GM12878 (cell line): ENCODE results near the gene HMOX1. TPM values are rescaled to one million over a fixed set of nuclear protein-coding genes. Genes with fewer than 3 reads are reported as not detected.

Source experiments
- ATAC-seq: fragments of 200-7000 bp; cut with Tn5 transposase; 3 replicates; pipeline ENCODE4 v1.9.1; 2020; ENCODE audit warnings: mild to moderate bottlenecking, moderate library complexity
- BruUV-seq: library from RNA; stranded (reverse); fragments of 400-500 nt; replicated peaks from 2 replicates; lab custom pipeline; 2021; lab: Mats Ljungman, UMichigan
- CTCF ChIA-PET: fragments of 300-600 bp; sonication (Branson Sonifier 250); formaldehyde crosslinking; extraction: SDS; loops from one replicate; lab custom pipeline; 2021; ENCODE audit warnings: inconsistent platforms; lab: Yijun Ruan, JAX
- POLR2A ChIA-PET: fragments of 350-600 bp; formaldehyde crosslinking; extraction: SDS; loops from one replicate; lab custom pipeline; 2021; ENCODE audit warnings: inconsistent platforms; lab: Charles Lee
- RAD21 ChIA-PET: fragments of 300-600 bp; sonication (Branson Sonifier 250); formaldehyde crosslinking; loops from one replicate; lab custom pipeline; 2023; ENCODE audit warnings: antibody characterized with exemption; ENCODE audit not compliant: unreplicated experiment; lab: Charles Lee
- SMC1A ChIA-PET: fragments of 300-600 bp; sonication (Branson Sonifier 250); formaldehyde crosslinking; loops from one replicate; lab custom pipeline; 2023; ENCODE audit not compliant: unreplicated experiment, uncharacterized antibody; lab: Charles Lee
- DNase-seq: peaks from one replicate; pipeline ENCODE4 v3.0.0-alpha.2; 2011; ENCODE audit warnings: low read depth, low spot score
- FAIRE-seq: peaks from 3 replicates; lab custom pipeline; 2011; peaks lifted over from hg19 to GRCh38; lab: Jason Lieb, UNC
- H2AFZ ChIP-seq: 2 replicates; pipeline ENCODE4 v1.6.0; 2011; ENCODE audit warnings: low read depth, low read length, control low read depth; ENCODE audit not compliant: control insufficient read depth
- H3K27ac ChIP-seq: 2 replicates; pipeline ENCODE4 v1.5.1; 2011; ENCODE audit warnings: control low read depth; ENCODE audit not compliant: control insufficient read depth, insufficient read depth
- H3K27me3 ChIP-seq, 2 experiments: replicated peaks in 1 of 2; 2 replicates each; pipeline versions ENCODE4 v1.6.0 to v1.6.1; 2011; ENCODE audit warnings: low read length in 1 of 2; ENCODE audit not compliant: control insufficient read depth in 2 of 2, insufficient read depth in 2 of 2
- H3K36me3 ChIP-seq, 2 experiments: 2 replicates each; pipeline ENCODE4 v1.5.1; 2011; ENCODE audit warnings: low read length in 1 of 2; ENCODE audit not compliant: control insufficient read depth in 2 of 2, insufficient read depth in 2 of 2
- H3K4me1 ChIP-seq: 2 replicates; pipeline ENCODE4 v1.6.1; 2011; ENCODE audit warnings: mild to moderate bottlenecking, low read length, moderate library complexity, mixed read lengths; ENCODE audit not compliant: control insufficient read depth, insufficient read depth
- H3K4me2 ChIP-seq: 2 replicates; pipeline ENCODE4 v1.6.0; 2011; ENCODE audit warnings: control low read depth; ENCODE audit not compliant: control insufficient read depth, insufficient read depth
- H3K4me3 ChIP-seq: fragments of 200-600 bp; sonication (generic); 2 replicates; pipeline ENCODE4 v1.5.1; 2016
- H3K79me2 ChIP-seq: 2 replicates; pipeline ENCODE4 v1.6.0; 2011; ENCODE audit warnings: low read length; ENCODE audit not compliant: control insufficient read depth, insufficient read depth
- H3K9ac ChIP-seq: 2 replicates; pipeline ENCODE4 v1.8.0; 2011; ENCODE audit warnings: low read length, control low read depth, mixed read lengths; ENCODE audit not compliant: control insufficient read depth, insufficient read depth
- H3K9me3 ChIP-seq: replicated peaks from 3 replicates; pipeline ENCODE4 v1.5.1; 2011; ENCODE audit warnings: mild to moderate bottlenecking, low read length; ENCODE audit not compliant: control insufficient read depth, insufficient read depth
- H4K20me1 ChIP-seq: 2 replicates; pipeline ENCODE4 v1.6.0; 2011; ENCODE audit not compliant: control insufficient read depth, insufficient read depth
- MEF2B ChIP-seq: fragments of 450-650 bp; IDR thresholded peaks from 2 replicates; pipeline ENCODE4 v1.6.1; 2018; ENCODE audit warnings: mild to moderate bottlenecking, moderate library complexity; ENCODE audit not compliant: partially characterized antibody, poor library complexity, severe bottlenecking
- SKIL ChIP-seq: fragments of 450-650 bp; IDR thresholded peaks from 2 replicates; pipeline ENCODE4 v1.6.1; 2017; ENCODE audit warnings: mild to moderate bottlenecking, low read depth, inconsistent platforms; ENCODE audit not compliant: poor library complexity, severe bottlenecking
- TBL1XR1 ChIP-seq: IDR thresholded peaks from 2 replicates; pipeline ENCODE4 v1.6.1; 2012; ENCODE audit warnings: low read depth, low read length, improper control_type of control experiment
- WGBS: methylation state at CpG from one replicate; pipeline ENCODE4 v1.1.6; 2016; ENCODE audit warnings: low lambda C conversion rate; ENCODE audit not compliant: insufficient replicate concordance, insufficient coverage; ENCODE audit errors: missing lambda C conversion rate; 5-methylcytosine and 5-hydroxymethylcytosine counted together
- in situ Hi-C: fragments of 300-500 bp; cut with MboI; formaldehyde crosslinking; loops from 9 replicates; pipeline ENCODE4 v1.14.3; 2018; ENCODE audit warnings: mixed read lengths
- intact Hi-C: fragments of 100-400 bp; cut with micrococcal nuclease; formaldehyde crosslinking; loops from one replicate; pipeline ENCODE4 v1.14.2; 2022; ENCODE audit not compliant: unreplicated experiment
- polyA plus RNA-seq, 11 experiments: library from polyadenylated mRNA; depleted of rRNA in 4 of 11; unstranded in 6 of 11; stranded (reverse) in 5 of 11; fragments of >200 nt; fragmentation: Nextera tagmentation in 4 of 11; fragmentation: Illumina TruSeq in 1 of 11; extraction: Ambion mirVana in 4 of 11; extraction: Trizol in 1 of 11; gene quantifications; 1 replicate in 1 of 11; 2 replicates in 10 of 11; pipeline versions ENCODE4 v1.2.1 to v1.2.3, GENCODE V29; 2011 to 2016; ENCODE audit warnings: inconsistent platforms in 2 of 11, missing spikeins in 2 of 11, low read depth in 1 of 11
- total RNA-seq, 4 experiments: library from RNA; depleted of rRNA in 3 of 4; stranded (reverse); fragments of >200 nt in 3 of 4; fragmentation: Illumina TruSeq in 1 of 4; extraction: Trizol in 1 of 4; gene quantifications; 2 replicates each; pipeline versions ENCODE4 v1.2.1 to v1.2.3, GENCODE V29; 2013 to 2021

HMOX1 gene
- total and polyA plus RNA-seq, 10 of the 15 experiments (the other 5 are each of a cell fraction or from before 2014, with no cell fraction given): 1.5 to 36.7 (median 18.8) TPM

GRCh38 chr22:35354068-35354467, 26.8 kb upstream of the HMOX1 start:
- in situ Hi-C loops: loop anchor here (5.0 to 10.0 kb wide), 4 partner anchors 228 to 771 kb away; no protein-coding TSS in a partner anchor
- H3K79me2 ChIP-seq: no peaks in the 10 kb centered on the region
- SMC1A ChIA-PET: interaction anchor here (0.6 to 4.2 kb wide), 4 partner anchors 17 to 229 kb away, joined by 5 to 67 read pairs (median 11); no protein-coding TSS in a partner anchor

More at GRCh38 chr22:35354068-35354467, 26.8 kb upstream of the HMOX1 start:
- H3K4me3 ChIP-seq: no peak overlapping the region
- RAD21 ChIA-PET: interaction anchor here (0.7 to 4.4 kb wide), 8 partner anchors 9 to 96 kb away, joined by 3 to 112 read pairs (median 4); no protein-coding TSS in a partner anchor
- no peak for DNase-seq
- no peak overlapping the region for H3K9ac ChIP-seq
- H3K27ac ChIP-seq: no peak overlapping the region
- H3K4me1 ChIP-seq: peaks cover 43% of the 10 kb centered on the region
- no peak for FAIRE-seq
- no TSS peak for BruUV-seq
- no peaks in the 10 kb centered on the region for H4K20me1 ChIP-seq
- POLR2A ChIA-PET: interaction anchor here (0.5 to 3.0 kb wide), 7 partner anchors 8 to 228 kb away, joined by 3 to 18 read pairs (median 4); no protein-coding TSS in a partner anchor
- CTCF ChIA-PET: interaction anchor here (1.5 to 5.2 kb wide), 7 partner anchors 13 to 228 kb away, joined by 3 to 91 read pairs (median 9); partner anchors contain the start of gene HMOX1
- no peak overlapping the region for H3K4me2 ChIP-seq
- ATAC-seq: no peak
- H3K36me3 ChIP-seq: no peaks in the 10 kb centered on the region
- WGBS: 50% methylated on average over 4 of the region's 4 CpGs
- no peak overlapping the region for H2AFZ ChIP-seq
- H3K9me3 ChIP-seq: no peaks in the 10 kb centered on the region; the same call in 2 of the 3 replicates
- intact Hi-C loops: loop anchor here (5.0 kb wide), 1 partner anchor 568 kb away; no protein-coding TSS in a partner anchor
- H3K27me3 ChIP-seq: no peaks in the 10 kb centered on the region
- TF ChIP-seq SKIL (no peak), MEF2B (no peak), TBL1XR1 (no peak)
- TF ChIP-seq, all 136 proteins: peak for 0
